Muscle of leg (tissue), 11 donors: Measurements from ENCODE around the gene TBRG4. TPM values are rescaled to one million over a fixed set of nuclear protein-coding genes. Genes with fewer than 3 reads are reported as not detected.
"Not testable (repeated sequence)": the region's sequence is repeated elsewhere in the genome, so short reads cannot be mapped to it uniquely, and the experiment has no call there.

Experiments
- DNase-seq: peaks from one replicate; pipeline ENCODE4 v3.0.0; 2013
- H3K27ac ChIP-seq: one replicate; pipeline ENCODE4 v1.5.1; 2013; ENCODE audit warnings: mild to moderate bottlenecking, low read length, control low read depth
- H3K27me3 ChIP-seq: one replicate; pipeline ENCODE4 v1.6.1; 2013; ENCODE audit warnings: low read length; ENCODE audit not compliant: control insufficient read depth, insufficient read depth
- H3K36me3 ChIP-seq: one replicate; pipeline ENCODE4 v1.6.1; 2013; ENCODE audit warnings: low read length; ENCODE audit not compliant: control insufficient read depth, insufficient read depth
- H3K4me1 ChIP-seq: one replicate; pipeline ENCODE4 v1.6.1; 2013; ENCODE audit warnings: low read length; ENCODE audit not compliant: control insufficient read depth, insufficient read depth
- H3K4me3 ChIP-seq: one replicate; pipeline ENCODE4 v1.5.1; 2013; ENCODE audit warnings: low read length, control low read depth
- H3K9me3 ChIP-seq: replicated peaks from 2 replicates; pipeline ENCODE4 v1.6.1; 2013; ENCODE audit warnings: low read depth, low read length; ENCODE audit not compliant: control insufficient read depth
- WGBS: methylation state at CpG from one replicate; pipeline ENCODE4 v1.1.5; 2013; ENCODE audit warnings: missing lambda C conversion rate; ENCODE audit not compliant: insufficient coverage; 5-methylcytosine and 5-hydroxymethylcytosine counted together
- polyA plus RNA-seq, 8 donors: library from polyadenylated mRNA; unstranded; fragments of 120-200 nt; gene quantifications; one replicate each; pipeline versions ENCODE4 v1.2.1 to v1.2.3, GENCODE V29; 2013; ENCODE audit warnings: inconsistent platforms in 1 of 8, low replicate concordance in 1 of 8; ENCODE audit not compliant: insufficient read length in 8 of 8, insufficient read depth in 1 of 8
- total RNA-seq: library from RNA; stranded (reverse); fragments of 120-200 nt; gene quantifications from one replicate; pipeline ENCODE4 v1.2.4, GENCODE V29; 2013

The TBRG4 gene
- total and polyA plus RNA-seq, 9 donors, result 35.5 to 45.2 (median 39.6) TPM

- no peaks in the 10 kb centered on the region for H3K36me3 ChIP-seq
- H3K4me1 ChIP-seq, result peaks cover 5% of the 10 kb centered on the region
- DNase-seq, result no peak
- H3K9me3 ChIP-seq, result no peaks in the 10 kb centered on the region
- no peak overlapping the region for H3K4me3 ChIP-seq
- H3K27ac ChIP-seq, result no peak overlapping the region
- H3K27me3 ChIP-seq, result peaks cover 32% of the 10 kb centered on the region
- 81% methylated on average over 4 of the region's 4 CpGs for WGBS
Measured at GRCh38 chr7:45155941-45156340, 44.4 kb upstream of the TBRG4 start.

DNA sequence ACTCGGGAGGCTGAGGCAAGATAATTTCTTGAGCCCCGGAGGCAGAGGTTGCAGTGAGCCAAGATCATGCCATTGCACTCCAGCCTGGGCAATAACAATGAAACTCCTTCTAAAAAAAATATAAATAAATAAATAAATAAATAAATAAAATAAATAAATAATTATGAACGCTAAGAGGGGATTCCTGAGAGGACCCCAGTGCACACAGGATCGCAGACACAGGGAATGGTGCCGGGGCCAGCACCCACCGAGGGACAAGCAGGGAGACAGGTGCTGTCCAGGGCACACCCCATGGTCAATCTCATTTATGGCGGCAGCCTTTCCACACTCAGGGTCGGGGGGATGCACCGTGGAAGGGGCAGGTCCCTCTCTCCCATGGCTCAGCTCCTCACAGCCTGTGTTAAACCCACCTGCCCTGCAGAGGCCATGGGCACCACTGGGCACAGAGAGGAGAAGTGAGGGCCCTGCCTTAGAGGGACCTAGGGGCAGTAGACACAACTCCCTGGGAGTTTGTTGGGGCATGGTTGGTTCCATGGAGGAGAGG lies 43.9 kb upstream of the TBRG4 start:
- H3K4me3 ChIP-seq, result no peak overlapping the region
- H3K4me1 ChIP-seq, result peaks cover 5% of the 10 kb centered on the region
- WGBS, result 88% methylated on average over 6 of the region's 9 CpGs
- no peaks in the 10 kb centered on the region for H3K9me3 ChIP-seq
- H3K36me3 ChIP-seq, result no peaks in the 10 kb centered on the region
- H3K27ac ChIP-seq, result no peak overlapping the region
- no peak for DNase-seq
- H3K27me3 ChIP-seq, result peaks cover 32% of the 10 kb centered on the region

DNA sequence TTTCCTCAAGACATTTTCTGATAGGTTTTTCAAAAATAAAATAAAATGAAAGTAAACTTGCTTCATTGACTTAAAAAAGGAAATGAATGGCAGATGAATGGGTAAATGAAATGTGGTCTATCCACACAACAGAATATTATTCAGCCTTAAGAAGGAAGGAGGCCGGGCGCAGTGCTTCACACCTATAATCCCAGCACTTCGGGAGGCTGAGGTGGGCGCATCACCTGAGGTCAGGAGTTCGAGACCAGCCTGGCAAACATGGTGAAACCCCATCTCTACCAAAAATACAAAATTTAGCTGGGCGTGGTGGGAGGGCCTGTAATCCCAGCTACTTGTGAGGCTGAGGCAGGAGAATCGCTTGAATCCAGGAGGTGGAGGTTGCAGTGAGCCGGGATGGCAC lies 42.4 kb upstream of the TBRG4 start:
- H3K9me3 ChIP-seq, DNase-seq, H3K4me1 ChIP-seq, H3K27ac ChIP-seq, H3K4me3 ChIP-seq, H3K36me3 ChIP-seq: not testable (repeated sequence)
- WGBS, result 100% methylated on average over 1 of the region's 8 CpGs
- peaks cover 23% of the 10 kb centered on the region for H3K27me3 ChIP-seq

DNA sequence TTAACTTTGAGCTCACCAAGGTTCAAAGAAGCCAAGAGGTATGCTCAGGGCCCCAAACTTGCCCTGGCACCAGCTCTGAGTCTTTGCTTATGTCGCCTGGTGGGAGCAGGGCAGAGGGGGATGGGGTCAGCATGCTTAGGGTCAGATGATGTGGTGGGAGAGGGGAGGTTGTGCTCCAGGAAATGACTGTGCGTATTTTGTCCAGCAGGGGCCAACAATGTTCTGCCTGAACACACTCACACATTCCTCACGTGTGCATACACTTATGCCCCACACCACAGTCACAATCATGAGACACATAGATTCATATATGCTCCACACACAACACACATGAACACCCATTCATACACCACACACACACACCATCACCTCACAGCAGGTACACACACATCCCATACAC lies 41.7 kb upstream of the TBRG4 start:
- 29% methylated on average over 2 of the region's 3 CpGs for WGBS

GRCh38 chr7:45151967-45152366 lies 40.5 kb upstream of the TBRG4 start:
- Histone ChIP-seq H3K4me1 (peaks cover 2% of the 10 kb centered on the region), H3K27me3 (peaks cover 11% of the 10 kb centered on the region), H3K27ac (no peak overlapping the region), H3K9me3 (no peaks in the 10 kb centered on the region), H3K36me3 (no peaks in the 10 kb centered on the region), H3K4me3 (no peak overlapping the region)
- WGBS, result 50% methylated on average over 2 of the region's 3 CpGs
- no peak for DNase-seq

More for the DNA sequence above, 41.7 kb upstream of the TBRG4 start:
- H3K36me3 ChIP-seq, result no peaks in the 10 kb centered on the region
- no peak for DNase-seq
- H3K27ac ChIP-seq, result no peak overlapping the region
- H3K9me3 ChIP-seq, result no peaks in the 10 kb centered on the region
- H3K4me1 ChIP-seq, result peaks cover 5% of the 10 kb centered on the region
- H3K27me3 ChIP-seq, result peaks cover 17% of the 10 kb centered on the region
- H3K4me3 ChIP-seq, result no peak overlapping the region

DNA sequence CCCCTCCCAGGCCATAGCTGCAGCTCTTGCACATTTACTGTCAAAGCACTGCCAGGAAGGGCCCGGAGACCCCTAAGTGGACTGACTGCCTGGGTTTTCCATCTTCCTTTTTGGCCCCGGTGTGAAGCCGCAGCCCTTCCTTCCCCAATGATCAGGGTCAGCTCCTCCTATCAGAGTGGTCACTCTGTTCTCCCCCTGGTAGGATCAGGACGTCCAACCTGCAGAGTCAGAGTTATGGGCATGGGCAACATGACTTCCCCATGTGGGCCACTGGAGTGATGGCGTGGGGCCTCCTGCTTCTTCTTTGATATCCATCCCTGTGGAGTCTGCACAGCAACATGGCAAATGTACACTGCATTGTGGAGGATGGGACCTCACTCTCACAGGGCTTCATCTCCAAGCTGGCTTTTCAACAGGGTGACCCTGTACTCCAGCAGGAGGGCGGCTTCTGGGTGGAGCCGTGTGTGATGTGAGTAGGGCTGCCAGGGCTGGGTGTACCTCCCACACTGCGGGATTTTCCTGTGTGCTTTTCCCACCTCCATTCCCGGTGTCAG lies 39.7 kb upstream of the TBRG4 start:
- peaks cover 6% of the 10 kb centered on the region for H3K27me3 ChIP-seq
- WGBS, result 74% methylated on average over 5 of the region's 9 CpGs
- H3K4me1 ChIP-seq, result peaks cover 2% of the 10 kb centered on the region
- H3K36me3 ChIP-seq, result no peaks in the 10 kb centered on the region
- no peak overlapping the region for H3K27ac ChIP-seq
- H3K4me3 ChIP-seq, result no peak overlapping the region
- no peaks in the 10 kb centered on the region for H3K9me3 ChIP-seq
- no peak for DNase-seq

GRCh38 chr7:45150199-45150598 lies 38.7 kb upstream of the TBRG4 start:
- no peak overlapping the region for H3K27ac ChIP-seq
- H3K4me1 ChIP-seq, result peaks cover 2% of the 10 kb centered on the region
- H3K36me3 ChIP-seq, result no peaks in the 10 kb centered on the region
- peaks cover 6% of the 10 kb centered on the region for H3K27me3 ChIP-seq
- 70% methylated on average over 7 of the region's 11 CpGs for WGBS
- DNase-seq, result no peak
- H3K4me3 ChIP-seq, result no peak overlapping the region
- H3K9me3 ChIP-seq, result no peaks in the 10 kb centered on the region

GRCh38 chr7:45149606-45150005 lies 38.1 kb upstream of the TBRG4 start:
- WGBS, result 50% methylated on average over 1 of the region's 5 CpGs

DNA sequence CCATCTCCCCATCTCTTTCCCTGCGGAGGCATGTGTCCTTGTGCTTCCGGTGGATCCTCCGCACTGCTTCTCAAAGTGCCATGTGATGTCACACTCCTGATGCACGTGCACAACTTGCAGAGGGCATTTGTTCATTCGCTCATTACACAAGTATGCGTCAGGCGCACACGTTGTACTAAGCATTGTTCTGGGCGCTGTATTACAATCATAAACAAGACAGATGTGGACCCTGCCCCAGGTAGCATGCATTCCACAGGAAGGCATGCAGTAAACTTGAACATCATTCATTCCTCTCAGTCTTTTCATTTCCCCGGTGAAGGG lies 37.1 kb upstream of the TBRG4 start:
- no peak for DNase-seq
- Histone ChIP-seq H3K4me3 (no peak overlapping the region), H3K9me3 (no peaks in the 10 kb centered on the region), H3K36me3 (no peaks in the 10 kb centered on the region), H3K4me1 (no peaks in the 10 kb centered on the region), H3K27ac (no peak overlapping the region), H3K27me3 (peaks cover 6% of the 10 kb centered on the region)
- 81% methylated on average over 9 of the region's 10 CpGs for WGBS

More at GRCh38 chr7:45149606-45150005, 38.1 kb upstream of the TBRG4 start:
- Histone ChIP-seq H3K27me3 (peaks cover 6% of the 10 kb centered on the region), H3K4me3 (no peak overlapping the region), H3K4me1 (no peaks in the 10 kb centered on the region), H3K9me3 (no peaks in the 10 kb centered on the region), H3K27ac (no peak overlapping the region), H3K36me3 (no peaks in the 10 kb centered on the region)
- no peak for DNase-seq

DNA sequence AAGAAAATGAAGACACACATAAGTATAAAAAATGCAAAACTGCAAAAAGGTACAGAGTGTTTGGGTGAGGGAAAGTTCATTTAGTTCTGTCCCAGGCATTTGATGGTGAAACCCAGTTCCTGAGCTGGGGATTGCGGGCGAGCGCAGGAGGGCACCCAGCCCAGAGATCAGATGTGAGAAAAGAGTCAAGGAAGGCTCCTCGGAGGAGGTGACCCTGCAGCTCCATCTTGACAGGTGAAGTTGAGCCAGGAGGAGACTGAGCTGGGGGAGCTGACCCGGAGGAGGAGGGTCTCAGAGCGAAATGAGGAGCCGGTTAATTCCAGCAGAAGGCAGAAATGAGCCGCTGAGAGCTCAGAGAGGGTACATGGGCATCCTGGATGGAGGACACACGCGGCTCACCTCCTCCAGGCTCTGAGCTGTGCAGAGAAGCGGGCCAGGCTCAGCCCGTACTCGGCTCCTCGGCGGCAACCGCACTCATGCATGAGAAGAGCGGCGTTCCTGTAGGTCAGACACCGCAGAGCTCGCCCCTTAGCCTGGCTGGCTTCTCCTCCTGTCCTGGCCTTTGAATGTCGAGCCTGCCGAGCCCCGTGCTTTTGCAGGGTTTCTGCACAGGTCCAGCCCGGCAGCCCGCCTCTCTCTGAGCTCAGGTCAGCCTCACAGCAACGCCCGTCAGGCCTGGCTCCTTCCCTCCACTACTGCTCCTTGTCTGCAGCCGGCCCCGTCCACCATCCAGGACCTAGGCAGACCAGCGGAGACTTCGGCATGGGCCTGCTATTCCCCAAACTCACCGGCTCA lies 36.6 kb upstream of the TBRG4 start:
- H3K27me3 ChIP-seq, result peaks cover 6% of the 10 kb centered on the region
- WGBS, result 50% methylated on average over 28 of the region's 32 CpGs
- no peak overlapping the region for H3K27ac ChIP-seq
- no peaks in the 10 kb centered on the region for H3K36me3 ChIP-seq
- H3K9me3 ChIP-seq, result no peaks in the 10 kb centered on the region
- no peak for DNase-seq
- H3K4me3 ChIP-seq, result no peak overlapping the region
- no peaks in the 10 kb centered on the region for H3K4me1 ChIP-seq
